ENCODE data around the gene LAMA3.

LAMA3 gene

DNA sequence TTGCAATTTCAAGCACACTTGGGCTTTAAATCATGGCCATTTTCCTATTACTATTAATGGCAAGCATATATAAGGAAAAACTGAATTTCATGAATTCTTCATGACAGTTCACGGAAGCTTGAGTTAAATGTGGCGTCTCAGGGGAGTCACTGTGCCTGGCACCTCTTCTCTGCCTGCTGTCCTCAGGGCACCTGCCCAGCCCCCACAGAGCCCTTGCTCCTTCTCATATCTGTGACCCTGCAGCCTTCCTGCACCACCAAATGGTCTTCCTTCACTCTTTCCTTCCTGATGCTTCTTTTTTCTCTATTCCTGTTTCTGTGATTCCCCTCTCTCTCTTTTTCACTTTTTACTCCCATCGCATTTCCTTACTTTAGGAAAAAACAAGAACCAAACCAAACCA, 35.4 kb downstream of the LAMA3 start:
- Histone ChIP-seq H3K4me2 (no peak overlapping the region), H3K4me1 (ENCODE audit: low read depth, poor library complexity, severe bottlenecking) (peaks cover 5% of the 10 kb centered on the region), H3K4me3 (IDR thresholded peaks at IDR 0.05; ENCODE audit: insufficient read depth, low read depth, low read length) (no peak overlapping the region), H3K27me3 (ENCODE audit: insufficient read depth, low read depth) (no peaks in the 10 kb centered on the region), H3K9ac (no peak overlapping the region), H4K20me1 (ENCODE audit: insufficient read depth) (no peaks in the 10 kb centered on the region), H2AFZ (ENCODE audit: low read depth) (no peak overlapping the region), H3K27ac (no peak overlapping the region), H3K79me2 (ENCODE audit: insufficient read depth, low read depth) (no peaks in the 10 kb centered on the region), H3K36me3 (ENCODE audit: insufficient read depth) (no peaks in the 10 kb centered on the region)
- TF ChIP-seq, protein P1, sequence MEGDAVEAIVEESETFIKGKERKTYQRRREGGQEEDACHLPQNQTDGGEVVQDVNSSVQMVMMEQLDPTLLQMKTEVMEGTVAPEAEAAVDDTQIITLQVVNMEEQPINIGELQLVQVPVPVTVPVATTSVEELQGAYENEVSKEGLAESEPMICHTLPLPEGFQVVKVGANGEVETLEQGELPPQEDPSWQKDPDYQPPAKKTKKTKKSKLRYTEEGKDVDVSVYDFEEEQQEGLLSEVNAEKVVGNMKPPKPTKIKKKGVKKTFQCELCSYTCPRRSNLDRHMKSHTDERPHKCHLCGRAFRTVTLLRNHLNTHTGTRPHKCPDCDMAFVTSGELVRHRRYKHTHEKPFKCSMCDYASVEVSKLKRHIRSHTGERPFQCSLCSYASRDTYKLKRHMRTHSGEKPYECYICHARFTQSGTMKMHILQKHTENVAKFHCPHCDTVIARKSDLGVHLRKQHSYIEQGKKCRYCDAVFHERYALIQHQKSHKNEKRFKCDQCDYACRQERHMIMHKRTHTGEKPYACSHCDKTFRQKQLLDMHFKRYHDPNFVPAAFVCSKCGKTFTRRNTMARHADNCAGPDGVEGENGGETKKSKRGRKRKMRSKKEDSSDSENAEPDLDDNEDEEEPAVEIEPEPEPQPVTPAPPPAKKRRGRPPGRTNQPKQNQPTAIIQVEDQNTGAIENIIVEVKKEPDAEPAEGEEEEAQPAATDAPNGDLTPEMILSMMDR (conservative IDR thresholded peaks at IDR 0.05; ENCODE audit: low read depth, low read length): no peak

DNA sequence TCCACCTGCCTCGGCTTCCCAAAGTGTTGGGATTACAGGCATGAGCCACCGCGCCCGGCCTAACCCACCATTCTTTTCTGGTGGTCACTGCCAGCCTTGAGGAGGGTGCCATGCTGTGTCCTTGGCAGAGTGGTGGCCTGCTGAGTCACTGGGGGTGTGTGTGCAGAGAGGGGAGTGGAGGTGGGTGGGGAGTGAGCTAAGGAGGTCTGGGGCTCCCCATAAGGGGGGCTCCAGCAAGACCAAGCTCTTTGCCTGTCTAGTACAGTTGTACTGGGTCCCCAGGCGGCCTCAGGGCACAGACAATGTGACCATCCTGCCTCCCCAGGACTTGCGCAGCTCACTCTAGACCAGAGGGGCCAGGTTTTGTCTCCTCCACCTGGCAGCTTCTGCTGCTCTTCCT, 36.1 kb downstream of the LAMA3 start:
- Histone ChIP-seq H3K9ac (no peak overlapping the region), H3K4me2 (no peak overlapping the region), H2AFZ (ENCODE audit: low read depth) (no peak overlapping the region), H3K36me3 (ENCODE audit: insufficient read depth) (no peaks in the 10 kb centered on the region), H4K20me1 (ENCODE audit: insufficient read depth) (no peaks in the 10 kb centered on the region), H3K4me3 (IDR thresholded peaks at IDR 0.05; ENCODE audit: insufficient read depth, low read depth, low read length) (no peak overlapping the region), H3K27ac (no peak overlapping the region), H3K79me2 (ENCODE audit: insufficient read depth, low read depth) (no peaks in the 10 kb centered on the region), H3K4me1 (ENCODE audit: low read depth, poor library complexity, severe bottlenecking) (no peaks in the 10 kb centered on the region), H3K27me3 (ENCODE audit: insufficient read depth, low read depth) (no peaks in the 10 kb centered on the region)
- TF ChIP-seq, protein P1 (conservative IDR thresholded peaks at IDR 0.05; ENCODE audit: low read depth, low read length): no peak

DNA sequence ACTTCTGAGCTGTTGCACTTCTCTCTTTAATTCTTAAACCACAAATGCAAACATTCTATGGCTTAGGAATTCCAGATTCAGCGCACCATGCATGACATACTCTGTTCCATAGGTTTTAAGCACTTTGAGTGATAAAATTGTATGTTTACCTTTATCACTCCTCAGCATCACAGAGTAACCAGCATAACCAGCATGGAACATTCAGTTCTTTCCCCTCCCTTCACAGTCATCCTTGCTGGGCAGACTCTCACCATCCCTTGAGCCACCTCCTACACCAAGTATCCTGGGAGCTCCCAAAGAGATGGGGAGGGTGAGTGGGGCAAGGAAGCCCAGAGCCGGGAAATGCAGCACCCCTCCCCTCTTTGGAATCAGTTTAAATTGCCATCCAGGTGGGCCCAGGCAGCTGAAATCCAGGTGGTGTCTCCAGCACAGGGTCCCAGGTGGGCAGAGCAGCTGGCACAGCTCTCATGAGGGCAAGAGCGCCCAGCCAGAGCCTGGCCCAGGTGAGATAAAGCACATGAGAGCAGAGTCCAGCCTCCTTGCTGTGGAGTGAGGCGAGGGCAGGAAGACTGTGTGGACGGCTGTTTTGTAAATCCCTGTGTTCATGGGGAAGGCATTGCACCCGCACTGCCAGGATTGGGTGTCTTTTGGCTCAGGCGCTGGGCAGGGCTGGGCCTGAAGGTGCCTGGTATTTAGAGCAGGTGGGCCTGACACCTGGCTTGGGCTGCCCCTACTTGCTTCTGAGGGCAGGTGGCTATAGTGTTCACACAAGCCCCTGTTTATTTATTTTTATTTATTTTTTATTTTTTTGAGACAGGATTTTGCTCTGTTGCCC, 36.8 kb downstream of the LAMA3 start:
- H3K27me3 ChIP-seq (ENCODE audit: insufficient read depth, low read depth): no peaks in the 10 kb centered on the region
- no peak overlapping the region for H3K4me2 ChIP-seq
- no peak overlapping the region for H3K27ac ChIP-seq
- H3K79me2 ChIP-seq (ENCODE audit: insufficient read depth, low read depth): no peaks in the 10 kb centered on the region
- H3K4me3 ChIP-seq (IDR thresholded peaks at IDR 0.05; ENCODE audit: insufficient read depth, low read depth, low read length): no peak overlapping the region
- H3K9ac ChIP-seq: no peak overlapping the region
- no peaks in the 10 kb centered on the region for H3K4me1 ChIP-seq (ENCODE audit: low read depth, poor library complexity, severe bottlenecking)
- no peaks in the 10 kb centered on the region for H4K20me1 ChIP-seq (ENCODE audit: insufficient read depth)
- TF ChIP-seq, protein P1 (conservative IDR thresholded peaks at IDR 0.05; ENCODE audit: low read depth, low read length): no peak
- no peak overlapping the region for H2AFZ ChIP-seq (ENCODE audit: low read depth)
- H3K36me3 ChIP-seq (ENCODE audit: insufficient read depth): no peaks in the 10 kb centered on the region

DNA sequence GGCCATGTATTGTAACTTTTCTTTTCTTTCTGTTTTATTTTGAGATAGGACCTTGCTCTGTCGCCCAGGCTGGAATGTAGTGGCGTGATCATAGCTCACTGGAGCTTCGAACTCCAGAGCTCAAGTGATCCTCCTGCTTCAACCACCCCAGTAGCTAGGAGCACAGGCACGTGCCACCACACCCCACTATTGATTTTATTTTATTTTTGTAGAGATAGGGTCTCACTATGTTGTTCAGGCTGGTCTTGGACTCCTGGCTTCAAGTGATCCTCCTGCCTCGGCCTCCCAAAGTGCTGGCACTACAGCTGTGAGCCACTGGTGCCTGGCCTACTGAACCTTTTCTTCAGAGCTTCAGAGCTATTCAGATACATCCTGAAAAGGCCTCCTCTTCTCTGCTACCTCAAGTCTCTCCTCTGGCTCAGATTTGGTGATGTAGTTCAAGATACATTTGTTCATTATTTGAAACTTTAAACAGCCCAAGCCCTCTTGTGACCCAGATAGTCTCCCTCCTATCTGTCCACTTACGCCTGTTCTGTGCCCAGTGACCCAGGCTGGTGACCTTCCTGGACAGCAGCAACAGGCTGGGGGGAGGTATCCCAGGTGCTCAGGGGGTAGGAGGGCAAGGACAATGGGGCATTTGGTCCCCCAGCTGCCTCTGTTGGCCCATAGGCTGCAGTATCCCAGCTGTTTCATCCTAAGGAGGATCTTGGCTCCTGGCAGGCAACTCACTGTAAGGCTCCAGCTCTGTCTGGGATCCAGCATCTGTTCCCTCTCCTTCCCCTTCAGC, 38.6 kb downstream of the LAMA3 start:
- Histone ChIP-seq H3K79me2 (ENCODE audit: insufficient read depth, low read depth) (no peaks in the 10 kb centered on the region), H4K20me1 (ENCODE audit: insufficient read depth) (no peaks in the 10 kb centered on the region), H2AFZ (ENCODE audit: low read depth) (no peak overlapping the region), H3K4me2 (no peak overlapping the region), H3K4me3 (IDR thresholded peaks at IDR 0.05; ENCODE audit: insufficient read depth, low read depth, low read length) (no peak overlapping the region), H3K9ac (no peak overlapping the region), H3K4me1 (ENCODE audit: low read depth, poor library complexity, severe bottlenecking) (no peaks in the 10 kb centered on the region), H3K36me3 (ENCODE audit: insufficient read depth) (no peaks in the 10 kb centered on the region), H3K27ac (no peak overlapping the region), H3K27me3 (ENCODE audit: insufficient read depth, low read depth) (no peaks in the 10 kb centered on the region)
- TF ChIP-seq, protein P1 (conservative IDR thresholded peaks at IDR 0.05; ENCODE audit: low read depth, low read length): no peak

All from KMS-11 (cell line).